ENCODE measurements around the gene ACOX3.

The ACOX3 gene

DNA sequence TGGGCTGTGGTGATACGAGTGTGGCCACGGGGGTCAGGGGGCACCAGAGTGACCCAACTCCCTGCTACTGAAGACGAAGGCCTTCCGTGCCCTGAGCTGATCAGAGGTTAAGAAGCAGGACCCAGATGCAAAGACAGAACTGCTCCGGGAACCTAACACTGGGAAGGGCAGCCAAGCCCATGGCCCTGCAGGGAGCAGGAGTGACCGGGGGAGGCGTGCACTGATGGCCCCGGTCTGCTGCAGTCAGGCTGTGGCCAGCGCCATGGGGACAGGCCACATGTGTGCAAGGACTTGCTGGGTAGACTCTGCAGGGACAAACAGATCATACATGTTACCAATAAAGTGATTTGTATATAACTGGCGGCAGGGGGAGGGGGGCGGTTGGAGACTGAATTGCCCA lies 74.6 kb downstream of the ACOX3 start:
- TF ChIP-seq, protein P1, sequence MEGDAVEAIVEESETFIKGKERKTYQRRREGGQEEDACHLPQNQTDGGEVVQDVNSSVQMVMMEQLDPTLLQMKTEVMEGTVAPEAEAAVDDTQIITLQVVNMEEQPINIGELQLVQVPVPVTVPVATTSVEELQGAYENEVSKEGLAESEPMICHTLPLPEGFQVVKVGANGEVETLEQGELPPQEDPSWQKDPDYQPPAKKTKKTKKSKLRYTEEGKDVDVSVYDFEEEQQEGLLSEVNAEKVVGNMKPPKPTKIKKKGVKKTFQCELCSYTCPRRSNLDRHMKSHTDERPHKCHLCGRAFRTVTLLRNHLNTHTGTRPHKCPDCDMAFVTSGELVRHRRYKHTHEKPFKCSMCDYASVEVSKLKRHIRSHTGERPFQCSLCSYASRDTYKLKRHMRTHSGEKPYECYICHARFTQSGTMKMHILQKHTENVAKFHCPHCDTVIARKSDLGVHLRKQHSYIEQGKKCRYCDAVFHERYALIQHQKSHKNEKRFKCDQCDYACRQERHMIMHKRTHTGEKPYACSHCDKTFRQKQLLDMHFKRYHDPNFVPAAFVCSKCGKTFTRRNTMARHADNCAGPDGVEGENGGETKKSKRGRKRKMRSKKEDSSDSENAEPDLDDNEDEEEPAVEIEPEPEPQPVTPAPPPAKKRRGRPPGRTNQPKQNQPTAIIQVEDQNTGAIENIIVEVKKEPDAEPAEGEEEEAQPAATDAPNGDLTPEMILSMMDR (IDR thresholded peaks at IDR 0.05; ENCODE audit: low read depth, low read length): no peak
- no peak overlapping the region for H3K4me3 ChIP-seq (ENCODE audit: low read depth, low read length)

DNA sequence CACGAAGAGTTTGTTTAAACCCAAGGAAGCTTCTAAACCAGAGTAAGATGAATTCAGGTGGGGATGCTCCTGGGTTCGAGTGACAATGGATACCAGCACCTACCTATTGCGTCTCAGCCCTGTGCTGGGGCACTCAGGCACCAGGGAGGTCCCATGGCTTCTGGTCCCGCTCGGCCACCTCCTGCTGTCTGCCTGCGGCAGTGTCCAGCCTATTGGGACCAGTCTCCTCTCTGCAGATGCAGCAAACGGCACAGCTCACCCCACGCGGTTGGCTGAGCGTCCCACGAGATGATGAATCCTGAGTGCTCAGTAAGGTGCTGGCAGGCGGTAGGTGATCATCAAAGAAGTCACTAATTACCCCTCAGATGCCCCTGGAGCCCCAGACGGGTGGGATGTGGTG lies 75.2 kb downstream of the ACOX3 start:
- no peak overlapping the region for H3K4me3 ChIP-seq (ENCODE audit: low read depth, low read length)
- TF ChIP-seq, protein P1 (IDR thresholded peaks at IDR 0.05; ENCODE audit: low read depth, low read length): no peak

DNA sequence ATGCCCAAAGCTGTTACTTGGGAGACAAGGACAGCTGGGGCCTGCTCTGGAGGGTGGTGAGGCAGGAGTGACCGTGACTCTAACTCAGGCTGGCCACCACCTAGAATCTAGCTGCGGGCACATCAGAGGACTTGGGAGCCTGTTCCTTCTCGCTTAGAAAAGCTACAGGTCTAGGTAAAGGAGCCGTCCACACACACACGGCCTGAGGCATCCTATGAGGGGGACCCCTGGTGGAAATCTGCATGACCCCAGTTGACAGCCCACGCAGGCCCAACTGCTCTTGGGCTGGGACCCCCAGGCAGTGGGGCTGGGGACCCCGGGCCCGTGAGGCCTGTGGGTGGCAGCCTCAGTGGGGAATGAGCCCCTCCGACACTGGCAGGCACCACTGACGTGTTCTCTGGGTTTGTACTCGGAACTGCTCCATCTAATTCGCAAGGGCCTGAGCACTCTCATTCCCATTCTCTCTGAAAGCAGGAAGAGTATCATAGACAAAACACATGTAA lies 75.6 kb downstream of the ACOX3 start:
- TF ChIP-seq, protein P1 (IDR thresholded peaks at IDR 0.05; ENCODE audit: low read depth, low read length): no peak
- H3K4me3 ChIP-seq (ENCODE audit: low read depth, low read length): no peak overlapping the region

GRCh38 chr4:8364141-8364540 lies 76.4 kb downstream of the ACOX3 start:
- TF ChIP-seq, protein P1 (IDR thresholded peaks at IDR 0.05; ENCODE audit: low read depth, low read length): no peak
- no peak overlapping the region for H3K4me3 ChIP-seq (ENCODE audit: low read depth, low read length)

DNA sequence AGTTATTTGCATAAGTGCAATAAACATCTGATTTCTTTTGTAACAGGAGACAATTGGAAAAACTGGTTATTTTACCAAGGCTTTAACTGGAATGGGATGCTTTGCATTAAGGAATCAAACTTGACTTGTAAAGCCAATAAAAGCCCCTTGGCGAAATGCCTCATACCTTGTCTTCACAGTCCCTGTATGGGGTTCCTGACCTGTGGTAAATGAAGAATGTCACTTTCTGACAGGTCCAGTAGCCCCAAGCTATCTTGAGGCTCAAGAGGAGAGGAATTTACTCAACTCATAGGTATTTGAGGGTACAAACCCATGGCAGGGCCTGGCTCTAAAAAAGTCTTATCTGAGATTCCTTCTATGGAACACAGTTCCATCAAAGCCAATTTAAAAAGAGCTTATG lies 78.0 kb downstream of the ACOX3 start:
- no peak overlapping the region for H3K4me3 ChIP-seq (ENCODE audit: low read depth, low read length)
- TF ChIP-seq, protein P1 (IDR thresholded peaks at IDR 0.05; ENCODE audit: low read depth, low read length): no peak

DNA sequence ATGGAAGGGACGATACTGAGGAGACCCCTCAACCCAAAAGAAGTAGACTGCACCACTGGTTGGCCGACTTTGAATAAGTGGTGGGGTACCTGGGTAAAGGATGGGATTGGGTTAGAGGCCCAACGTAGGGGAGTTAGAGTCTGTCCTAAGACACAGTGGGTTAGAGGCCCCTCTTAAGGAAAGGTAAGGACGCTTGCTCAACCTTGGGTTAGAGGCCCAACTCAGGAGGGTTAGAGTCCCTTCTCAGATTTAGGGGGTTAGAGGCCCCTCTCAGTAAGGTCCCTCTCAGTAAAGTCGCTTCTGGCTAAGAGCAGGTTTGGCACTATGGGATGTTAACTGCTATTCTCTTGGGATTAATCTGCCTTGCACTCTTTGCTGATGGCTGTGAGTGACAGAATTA lies 81.3 kb downstream of the ACOX3 start:
- H3K4me3 ChIP-seq (ENCODE audit: low read depth, low read length): no peak overlapping the region
- TF ChIP-seq, protein P1 (IDR thresholded peaks at IDR 0.05; ENCODE audit: low read depth, low read length): no peak

- no peak overlapping the region for H3K4me3 ChIP-seq (ENCODE audit: low read depth, low read length)
- TF ChIP-seq, protein P1 (IDR thresholded peaks at IDR 0.05; ENCODE audit: low read depth, low read length): no peak
These were observed 83.7 kb downstream of the ACOX3 start for GRCh38 chr4:8356856-8357255.
